ENCODE results near the gene POMC.
"Not testable (repeated sequence)": the region's sequence is repeated elsewhere in the genome, so short reads cannot be mapped to it uniquely, and the experiment has no call there.

The POMC gene

DNA sequence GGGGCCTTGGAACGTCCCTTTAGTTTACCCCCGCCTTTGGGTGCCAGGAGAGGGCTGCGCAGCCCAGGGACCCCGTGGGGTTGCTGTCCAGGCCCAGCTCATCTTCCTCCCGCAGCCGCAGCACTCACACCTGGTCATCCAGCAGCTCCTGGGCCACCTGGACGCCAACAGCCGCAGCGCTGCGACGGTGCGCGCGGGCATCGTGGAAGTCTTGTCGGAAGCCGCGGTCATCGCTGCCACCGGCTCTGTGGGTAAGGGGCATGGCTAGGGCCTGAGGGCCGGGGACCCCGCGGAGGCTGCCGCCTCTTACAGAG lies 37.2 kb downstream of the POMC start:
- no peaks in the 10 kb centered on the region for H3K9me3 ChIP-seq (replicated peaks; ENCODE audit: low read length)
- peaks cover 18% of the 10 kb centered on the region for H3K27me3 ChIP-seq (ENCODE audit: control insufficient read depth, insufficient read depth, low read length)
- H3K4me1 ChIP-seq (ENCODE audit: control insufficient read depth, insufficient read depth, low read length): peaks cover 3% of the 10 kb centered on the region
- no peaks in the 10 kb centered on the region for H3K36me3 ChIP-seq (ENCODE audit: insufficient read depth, low read length)
- no peak overlapping the region for H3K4me3 ChIP-seq (ENCODE audit: low read length)
- H3K9ac ChIP-seq (ENCODE audit: low read depth, low read length): no peak overlapping the region
- peak overlapping the region; percentile 59 for H3K4me2 ChIP-seq (ENCODE audit: low read length)

DNA sequence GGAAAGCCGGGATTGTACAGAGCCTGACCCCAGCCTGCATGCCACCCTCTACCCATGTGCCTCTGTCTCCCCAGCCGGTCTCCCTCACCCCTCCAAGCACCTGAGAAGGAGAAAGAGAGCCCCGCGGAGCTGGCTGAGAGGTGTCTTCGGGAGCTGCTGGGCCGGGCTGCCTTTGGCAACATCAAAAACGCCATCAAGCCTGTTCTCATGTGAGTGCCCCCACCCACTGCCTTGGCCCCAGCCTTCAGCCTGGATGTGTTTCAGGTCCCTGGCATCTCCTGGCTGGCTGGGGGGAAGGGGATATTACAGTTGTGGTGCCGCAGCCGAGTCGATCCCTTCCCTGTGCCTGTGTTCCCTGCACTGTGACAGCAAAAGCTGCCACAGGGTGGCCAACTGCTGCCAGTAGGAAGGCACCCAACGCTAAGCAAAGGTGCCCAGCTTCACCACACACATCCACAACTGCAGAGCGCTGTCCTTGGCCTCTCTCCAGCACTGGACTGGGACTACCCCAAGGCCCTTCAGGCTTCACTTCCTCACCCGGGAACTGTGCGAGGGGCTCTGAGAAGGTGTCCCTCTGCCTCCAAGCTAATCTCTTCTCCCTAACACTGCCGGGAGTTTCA lies 38.4 kb downstream of the POMC start:
- no peak overlapping the region for H3K9ac ChIP-seq (ENCODE audit: low read depth, low read length)
- no peaks in the 10 kb centered on the region for H3K9me3 ChIP-seq (replicated peaks; ENCODE audit: low read length)
- H3K27me3 ChIP-seq (ENCODE audit: control insufficient read depth, insufficient read depth, low read length): peaks cover 18% of the 10 kb centered on the region
- H3K36me3 ChIP-seq (ENCODE audit: insufficient read depth, low read length): no peaks in the 10 kb centered on the region
- H3K4me3 ChIP-seq (ENCODE audit: low read length): no peak overlapping the region
- no peak overlapping the region for H3K4me2 ChIP-seq (ENCODE audit: low read length)
- peaks cover 3% of the 10 kb centered on the region for H3K4me1 ChIP-seq (ENCODE audit: control insufficient read depth, insufficient read depth, low read length)

- peaks cover 3% of the 10 kb centered on the region for H3K4me1 ChIP-seq (ENCODE audit: control insufficient read depth, insufficient read depth, low read length)
Observed at GRCh38 chr2:25127646-25128045, 40.7 kb downstream of the POMC start.

DNA sequence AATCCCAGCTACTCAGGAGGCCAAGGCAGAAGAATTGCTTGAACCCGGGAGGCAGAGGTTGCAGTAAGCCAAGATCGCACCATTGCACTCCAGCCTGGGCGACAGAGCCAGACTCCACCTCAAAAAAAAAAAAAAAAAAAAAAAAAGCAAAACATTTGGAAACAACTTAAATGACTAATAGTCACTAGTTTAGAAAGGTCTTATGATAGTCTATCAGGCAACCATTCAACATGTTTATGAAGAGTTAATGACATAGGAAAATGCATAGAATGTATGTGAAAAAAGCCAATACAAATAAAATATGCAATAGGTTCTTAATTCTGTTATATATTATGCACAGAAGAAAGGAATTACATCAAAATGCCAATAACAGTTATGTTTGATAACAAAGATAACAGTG lies 41.3 kb downstream of the POMC start:
- H3K4me3 ChIP-seq (ENCODE audit: low read length); H3K4me2 ChIP-seq (ENCODE audit: low read length); H3K4me1 ChIP-seq (ENCODE audit: control insufficient read depth, insufficient read depth, low read length); H3K27me3 ChIP-seq (ENCODE audit: control insufficient read depth, insufficient read depth, low read length); H3K36me3 ChIP-seq (ENCODE audit: insufficient read depth, low read length); H3K9me3 ChIP-seq (replicated peaks; ENCODE audit: low read length); H3K9ac ChIP-seq (ENCODE audit: low read depth, low read length): not testable (repeated sequence)

More at GRCh38 chr2:25127646-25128045, 40.7 kb downstream of the POMC start:
- Histone ChIP-seq H3K27me3 (ENCODE audit: control insufficient read depth, insufficient read depth, low read length) (peaks cover 7% of the 10 kb centered on the region), H3K4me2 (ENCODE audit: low read length) (no peak overlapping the region), H3K4me3 (ENCODE audit: low read length) (no peak overlapping the region), H3K9ac (ENCODE audit: low read depth, low read length) (no peak overlapping the region), H3K36me3 (ENCODE audit: insufficient read depth, low read length) (no peaks in the 10 kb centered on the region), H3K9me3 (replicated peaks; ENCODE audit: low read length) (no peaks in the 10 kb centered on the region)

- Histone ChIP-seq H3K9me3 (replicated peaks; ENCODE audit: low read length) (no peaks in the 10 kb centered on the region), H3K27me3 (ENCODE audit: control insufficient read depth, insufficient read depth, low read length) (peaks cover 3% of the 10 kb centered on the region), H3K4me3 (ENCODE audit: low read length) (no peak overlapping the region), H3K36me3 (ENCODE audit: insufficient read depth, low read length) (no peaks in the 10 kb centered on the region), H3K9ac (ENCODE audit: low read depth, low read length) (no peak overlapping the region), H3K4me1 (ENCODE audit: control insufficient read depth, insufficient read depth, low read length) (peaks cover 3% of the 10 kb centered on the region), H3K4me2 (ENCODE audit: low read length) (no peak overlapping the region)
Observed at GRCh38 chr2:25125976-25126375, 42.4 kb downstream of the POMC start.

- H3K4me3 ChIP-seq (ENCODE audit: low read length): no peak overlapping the region
- peaks cover 3% of the 10 kb centered on the region for H3K4me1 ChIP-seq (ENCODE audit: control insufficient read depth, insufficient read depth, low read length)
- H3K27me3 ChIP-seq (ENCODE audit: control insufficient read depth, insufficient read depth, low read length): peaks cover under 1% of the 10 kb centered on the region
- no peak overlapping the region for H3K9ac ChIP-seq (ENCODE audit: low read depth, low read length)
- no peaks in the 10 kb centered on the region for H3K36me3 ChIP-seq (ENCODE audit: insufficient read depth, low read length)
- no peak overlapping the region for H3K4me2 ChIP-seq (ENCODE audit: low read length)
- no peaks in the 10 kb centered on the region for H3K9me3 ChIP-seq (replicated peaks; ENCODE audit: low read length)
Observed at GRCh38 chr2:25125189-25125588, 43.2 kb downstream of the POMC start.

- Histone ChIP-seq H3K4me1 (ENCODE audit: control insufficient read depth, insufficient read depth, low read length) (no peaks in the 10 kb centered on the region), H3K4me3 (ENCODE audit: low read length) (no peak overlapping the region), H3K9me3 (replicated peaks; ENCODE audit: low read length) (no peaks in the 10 kb centered on the region), H3K36me3 (ENCODE audit: insufficient read depth, low read length) (no peaks in the 10 kb centered on the region), H3K4me2 (ENCODE audit: low read length) (no peak overlapping the region), H3K27me3 (ENCODE audit: control insufficient read depth, insufficient read depth, low read length) (no peaks in the 10 kb centered on the region), H3K9ac (ENCODE audit: low read depth, low read length) (no peak overlapping the region)
Observed at GRCh38 chr2:25123682-25124081, 44.7 kb downstream of the POMC start.

DNA sequence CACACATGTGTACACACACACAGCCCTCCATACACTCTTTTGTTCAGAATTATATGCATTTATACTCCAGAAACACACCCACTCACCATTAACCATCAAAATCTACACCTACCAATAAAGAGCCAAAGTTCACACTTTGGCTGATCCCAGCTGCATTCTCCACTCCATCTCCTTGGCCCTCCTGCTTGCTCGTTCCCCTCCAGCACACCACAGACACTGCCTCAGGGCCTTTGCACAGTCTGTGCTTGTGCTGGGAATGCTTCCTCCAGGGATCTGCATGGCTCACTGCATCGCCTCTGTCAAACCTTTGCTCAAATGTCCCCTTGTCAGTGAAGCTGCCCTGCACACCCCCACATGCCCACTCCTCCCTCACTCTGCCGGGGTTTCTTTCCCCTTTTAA lies 46.0 kb downstream of the POMC start:
- H3K27me3 ChIP-seq (ENCODE audit: control insufficient read depth, insufficient read depth, low read length): no peaks in the 10 kb centered on the region
- H3K4me2 ChIP-seq (ENCODE audit: low read length): no peak overlapping the region
- H3K4me1 ChIP-seq (ENCODE audit: control insufficient read depth, insufficient read depth, low read length): no peaks in the 10 kb centered on the region
- H3K36me3 ChIP-seq (ENCODE audit: insufficient read depth, low read length): no peaks in the 10 kb centered on the region
- no peak overlapping the region for H3K9ac ChIP-seq (ENCODE audit: low read depth, low read length)
- no peaks in the 10 kb centered on the region for H3K9me3 ChIP-seq (replicated peaks; ENCODE audit: low read length)
- no peak overlapping the region for H3K4me3 ChIP-seq (ENCODE audit: low read length)

- Histone ChIP-seq H3K4me3 (ENCODE audit: low read length) (no peak overlapping the region), H3K27me3 (ENCODE audit: control insufficient read depth, insufficient read depth, low read length) (no peaks in the 10 kb centered on the region), H3K4me2 (ENCODE audit: low read length) (no peak overlapping the region), H3K9me3 (replicated peaks; ENCODE audit: low read length) (no peaks in the 10 kb centered on the region), H3K9ac (ENCODE audit: low read depth, low read length) (no peak overlapping the region), H3K4me1 (ENCODE audit: control insufficient read depth, insufficient read depth, low read length) (no peaks in the 10 kb centered on the region), H3K36me3 (ENCODE audit: insufficient read depth, low read length) (no peaks in the 10 kb centered on the region)
Observed at GRCh38 chr2:25119263-25119662, 49.1 kb downstream of the POMC start.

DNA sequence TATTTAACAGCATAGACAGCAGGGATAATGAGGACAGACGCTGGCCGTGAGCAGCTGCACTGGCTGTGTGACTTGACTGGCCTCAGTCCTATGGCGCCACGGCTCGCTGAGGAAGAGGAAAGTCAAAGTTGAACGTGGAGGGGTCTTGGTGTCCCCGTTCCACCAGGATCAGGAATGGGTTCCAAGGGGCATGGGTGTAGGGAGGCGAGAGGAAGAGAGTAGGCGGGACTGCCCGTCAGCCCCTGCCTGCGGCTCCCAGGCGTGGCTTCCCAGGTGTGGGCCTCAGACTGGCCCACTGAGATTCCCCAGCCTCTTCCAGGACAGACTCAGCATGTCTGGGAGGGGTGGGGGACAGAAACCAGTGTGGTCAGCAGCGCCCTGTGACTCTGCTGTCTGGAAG lies 51.4 kb downstream of the POMC start:
- Histone ChIP-seq H3K36me3 (ENCODE audit: insufficient read depth, low read length) (no peaks in the 10 kb centered on the region), H3K9me3 (replicated peaks; ENCODE audit: low read length) (no peaks in the 10 kb centered on the region), H3K9ac (ENCODE audit: low read depth, low read length) (no peak overlapping the region), H3K27me3 (ENCODE audit: control insufficient read depth, insufficient read depth, low read length) (peaks cover 4% of the 10 kb centered on the region), H3K4me3 (ENCODE audit: low read length) (no peak overlapping the region), H3K4me2 (ENCODE audit: low read length) (no peak overlapping the region), H3K4me1 (ENCODE audit: control insufficient read depth, insufficient read depth, low read length) (no peaks in the 10 kb centered on the region)

- no peaks in the 10 kb centered on the region for H3K4me1 ChIP-seq (ENCODE audit: control insufficient read depth, insufficient read depth, low read length)
- no peaks in the 10 kb centered on the region for H3K9me3 ChIP-seq (replicated peaks; ENCODE audit: low read length)
- peaks cover 7% of the 10 kb centered on the region for H3K27me3 ChIP-seq (ENCODE audit: control insufficient read depth, insufficient read depth, low read length)
- H3K4me3 ChIP-seq (ENCODE audit: low read length): no peak overlapping the region
- H3K4me2 ChIP-seq (ENCODE audit: low read length): no peak overlapping the region
- H3K9ac ChIP-seq (ENCODE audit: low read depth, low read length): no peak overlapping the region
- no peaks in the 10 kb centered on the region for H3K36me3 ChIP-seq (ENCODE audit: insufficient read depth, low read length)
Observed at GRCh38 chr2:25115902-25116301, 52.5 kb downstream of the POMC start.

GRCh38 chr2:25115249-25115883 lies 53.0 kb downstream of the POMC start:
- no peaks in the 10 kb centered on the region for H3K9me3 ChIP-seq (replicated peaks; ENCODE audit: low read length)
- H3K4me2 ChIP-seq (ENCODE audit: low read length): no peak overlapping the region
- no peak overlapping the region for H3K4me3 ChIP-seq (ENCODE audit: low read length)
- no peak overlapping the region for H3K9ac ChIP-seq (ENCODE audit: low read depth, low read length)
- no peaks in the 10 kb centered on the region for H3K4me1 ChIP-seq (ENCODE audit: control insufficient read depth, insufficient read depth, low read length)
- peaks cover 7% of the 10 kb centered on the region for H3K27me3 ChIP-seq (ENCODE audit: control insufficient read depth, insufficient read depth, low read length)
- no peaks in the 10 kb centered on the region for H3K36me3 ChIP-seq (ENCODE audit: insufficient read depth, low read length)
